Heart right ventricle (tissue), 16 donors: Measurements from ENCODE around the gene ANKS1B. TPM values are rescaled to one million over a fixed set of nuclear protein-coding genes. Genes with fewer than 3 reads are reported as not detected.

Experiments
- ATAC-seq, 8 donors: fragments of 200-7000 bp; cut with Tn5 transposase; one replicate each; pipeline ENCODE4 v1.9.1; 2020; ENCODE audit warnings: mild to moderate bottlenecking in 8 of 8, moderate library complexity in 8 of 8, moderate number of reproducible peaks in 1 of 8
- DNase-seq, 2 donors: peaks; one replicate each; pipeline ENCODE4 v3.0.0-alpha.2; 2020
- H3K27ac ChIP-seq, 10 donors: fragments of 200-600 bp; sonication (generic) in 2 of 10; one replicate each; pipeline versions ENCODE4 v1.5.0 to v1.8.0; 2020 to 2022; ENCODE audit warnings: mild to moderate bottlenecking in 3 of 10
- H3K27me3 ChIP-seq, 7 donors: fragments of 200-600 bp; one replicate each; pipeline ENCODE4 v1.8.0; 2021 to 2022; ENCODE audit warnings: mild to moderate bottlenecking in 2 of 7
- H3K36me3 ChIP-seq, 9 donors: fragments of 200-600 bp; sonication (generic) in 1 of 9; one replicate each; pipeline versions ENCODE4 v1.5.0 to v1.8.0; 2020 to 2022; ENCODE audit warnings: mild to moderate bottlenecking in 2 of 9
- H3K4me1 ChIP-seq, 9 donors: fragments of 200-600 bp; sonication (generic) in 1 of 9; one replicate each; pipeline versions ENCODE4 v1.5.0 to v1.8.0; 2020 to 2022; ENCODE audit warnings: mild to moderate bottlenecking in 4 of 9
- H3K4me3 ChIP-seq, 10 donors: fragments of 200-600 bp; sonication (generic) in 2 of 10; one replicate each; pipeline versions ENCODE4 v1.5.0 to v1.8.0; 2020 to 2022; ENCODE audit warnings: mild to moderate bottlenecking in 7 of 10, moderate library complexity in 2 of 10
- H3K9me3 ChIP-seq, 11 donors: fragments of 200-600 bp in 10 of 11; sonication (generic) in 2 of 11; one replicate each; pipeline versions ENCODE4 v1.5.0 to v1.8.0; 2013 to 2022; ENCODE audit warnings: mild to moderate bottlenecking in 2 of 11, control low read depth in 1 of 11, moderate library complexity in 1 of 11
- CTCF ChIP-seq, 9 donors: fragments of 200-600 bp; sonication (generic) in 2 of 9; IDR thresholded peaks; one replicate each; pipeline versions ENCODE4 v1.5.0 to v1.8.0; 2021 to 2022; ENCODE audit warnings: antibody characterized with exemption in 9 of 9, mild to moderate bottlenecking in 5 of 9, moderate library complexity in 1 of 9
- WGBS, 2 donors: extraction: QIAGEN DNeasy Blood & Tissue Kit; methylation state at CpG; one replicate each; pipeline ENCODE4 v1.1.7; 2013; ENCODE audit warnings: inconsistent platforms in 1 of 2; 5-methylcytosine and 5-hydroxymethylcytosine counted together
- intact Hi-C, 10 donors: fragments of 100-400 bp; cut with DNase I; formaldehyde crosslinking; loops; one replicate each; pipeline versions ENCODE4 v1.11.1 to v1.14.2; 2022
- polyA plus RNA-seq, 2 donors: library from polyadenylated mRNA; stranded (reverse); fragments of 200-250 nt; gene quantifications; one replicate each; pipeline ENCODE4 v1.2.3, GENCODE V29; 2013
- total RNA-seq, 10 donors: library from RNA; stranded (reverse); fragmentation: NEBNext Ultra II Directional in 3 of 10; extraction: Animal tissue kit (Norgen Biotek cat#: 25700) in 3 of 10; gene quantifications; one replicate each; pipeline versions ENCODE4 v1.2.1 to v1.2.4, GENCODE V29; 2021 to 2023
- donor health status: Arrhythmogenic right ventricular cardiomyopathy.
- donor health status: ischemic (EF 13 %, LVEDD 7.1; RV severe dilation, severe dysfunction).
- donor health status: healthy with polysubstance abuse.
- donor health status: DM: no; HTN: yes; CAD: no.
- donor health status: DM: no; HTN: no; CAD: no.
- donor health status: ischemic (EF 25% LVEDD 6.9; RV normal size, moderate dysfunction).
- donor health status: ischemic (EF 25% LVEDD 5.7; RV mildly dilated, moderate dysfunction).
- donor health status: healthy.
- donor health status: DM: yes; HTN: yes; CAD: no.
- donor health status: Ischemic cardiomyopathy.
- donor health status: ischemic (EF 35%, LVEDD 5.7; RV mildly dilated, moderate dysfunction).
- donor health status: nonischemic (EF 11% LVEDD 7.7; RV severe dilation, severe dysfunction).
- donor health status: DM: yes; HTN: yes; CAD: no.
- donor health status: PGD.
- donor health status: ischemic (EF 29% LVEDD 5.4; RV normal size, mild dysfunction).
- donor health status: nonischemic (EF 23%, LVEDD 6.1; RV moderate dilation, normal function).

Gene ANKS1B
- total and polyA plus RNA-seq, 12 donors = 0.58 to 4.8 (median 1.8) TPM

GRCh38 chr12:99374023-99374422, 610.7 kb downstream of the ANKS1B start:
- DNase-seq (no peak), ATAC-seq (no peak)
- no peaks in the 10 kb centered on the region for H3K36me3 ChIP-seq
- 69 to 85% methylated on average over 1 of the region's 1 CpG for WGBS, 2 donors
- no peaks in the 10 kb centered on the region for H3K9me3 ChIP-seq
- no peaks in the 10 kb centered on the region for H3K27me3 ChIP-seq
- intact Hi-C loops = no loop called here
- H3K4me1 ChIP-seq = no peaks in the 10 kb centered on the region
- no peak overlapping the region for H3K27ac ChIP-seq
- TF ChIP-seq CTCF (IDR thresholded peaks at IDR 0.05) = no peak
- H3K4me3 ChIP-seq = no peak overlapping the region

DNA sequence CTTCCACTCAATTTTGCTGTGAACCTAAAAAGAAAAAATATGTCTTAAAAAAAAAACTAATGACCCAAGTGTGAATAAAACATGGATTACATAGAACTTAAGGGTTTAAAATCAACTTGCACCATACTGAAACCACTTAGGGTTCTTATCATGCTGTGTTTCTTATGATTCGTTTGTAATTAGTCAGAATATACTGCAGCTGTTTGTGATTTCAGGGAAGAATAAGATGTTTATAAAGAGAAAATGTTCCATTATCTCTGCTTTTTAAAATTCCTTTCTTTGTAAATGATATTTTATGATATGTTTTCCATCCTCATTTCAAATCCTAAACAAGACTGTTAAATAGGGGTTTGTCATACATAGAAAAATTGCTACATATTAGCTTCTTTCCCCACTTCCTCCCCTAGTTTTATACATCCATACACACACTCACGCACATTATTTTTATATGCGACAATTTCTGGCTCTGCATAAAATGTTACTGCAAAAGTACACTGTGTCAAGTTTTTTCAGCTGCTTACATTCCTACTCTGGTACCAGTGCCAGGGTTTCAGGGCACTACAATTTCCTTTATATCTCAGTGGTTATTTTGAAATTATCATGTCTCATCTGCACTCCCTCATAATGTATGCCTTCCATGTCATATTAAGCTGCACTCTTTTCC, 612.3 kb downstream of the ANKS1B start:
- Histone ChIP-seq H3K27ac (no peak overlapping the region), H3K36me3 (no peaks in the 10 kb centered on the region), H3K9me3 (no peaks in the 10 kb centered on the region), H3K4me3 (no peak overlapping the region), H3K27me3 (no peaks in the 10 kb centered on the region), H3K4me1 (no peaks in the 10 kb centered on the region)
- DNase-seq = no peak
- intact Hi-C loops = no loop called here
- TF ChIP-seq CTCF (IDR thresholded peaks at IDR 0.05) = no peak
- no peak for ATAC-seq
- 52 to 56% methylated on average over 3 of the region's 3 CpGs for WGBS, 2 donors

GRCh38 chr12:99370421-99371138, 614.2 kb downstream of the ANKS1B start:
- TF ChIP-seq CTCF (IDR thresholded peaks at IDR 0.05) = no peak
- no peaks in the 10 kb centered on the region for H3K9me3 ChIP-seq
- ATAC-seq (no peak), DNase-seq (no peak)
- WGBS, 2 donors = 77 to 90% methylated on average over 1 of the region's 1 CpG
- no peak overlapping the region for H3K4me3 ChIP-seq
- no peak overlapping the region for H3K27ac ChIP-seq
- H3K36me3 ChIP-seq = no peaks in the 10 kb centered on the region
- H3K4me1 ChIP-seq = no peaks in the 10 kb centered on the region
- intact Hi-C loops = no loop called here
- no peaks in the 10 kb centered on the region for H3K27me3 ChIP-seq

GRCh38 chr12:99367181-99367580, 617.6 kb downstream of the ANKS1B start:
- H3K4me3 ChIP-seq = no peak overlapping the region
- H3K27ac ChIP-seq = no peak overlapping the region
- H3K27me3 ChIP-seq = no peaks in the 10 kb centered on the region
- WGBS, 2 donors = 75 to 80% methylated on average over 3 of the region's 3 CpGs
- intact Hi-C loops = no loop called here
- DNase-seq (no peak), ATAC-seq (no peak)
- no peaks in the 10 kb centered on the region for H3K9me3 ChIP-seq
- H3K4me1 ChIP-seq = no peaks in the 10 kb centered on the region
- no peaks in the 10 kb centered on the region for H3K36me3 ChIP-seq
- no peak for TF ChIP-seq CTCF (IDR thresholded peaks at IDR 0.05)
